Endothelial cell of umbilical vein (primary cell): ENCODE results near the gene RNF227. TPM values are rescaled to one million over a fixed set of nuclear protein-coding genes. Genes with fewer than 3 reads are reported as not detected.

Experiments used
- BruUV-seq: library from RNA; stranded (reverse); fragments of 400-500 nt; replicated peaks from 2 replicates; lab custom pipeline; 2021; lab: Mats Ljungman, UMichigan
- CTCF ChIA-PET: fragments of 300-600, 350-600 bp; sonication (Branson Sonifier 250); formaldehyde crosslinking; loops from one replicate; lab custom pipeline; 2021; ENCODE audit warnings: antibody characterized with exemption, inconsistent platforms; lab: Charles Lee
- POLR2A ChIA-PET: fragments of 300-600, 350-600 bp; sonication (Branson Sonifier 250); formaldehyde crosslinking; loops from one replicate; lab custom pipeline; 2021; ENCODE audit warnings: antibody characterized with exemption, inconsistent platforms; lab: Charles Lee
- DNase-seq: peaks from one replicate; pipeline ENCODE4 v3.0.0-alpha.2; 2011; ENCODE audit warnings: low read depth, low spot score
- FAIRE-seq: peaks from 2 replicates; lab custom pipeline; 2011; peaks lifted over from hg19 to GRCh38; lab: Jason Lieb, UNC
- H2AFZ ChIP-seq: 2 replicates; pipeline ENCODE4 v1.6.0; 2012; ENCODE audit warnings: low read depth, low read length, control low read depth, inconsistent platforms
- H3K27ac ChIP-seq: 2 replicates; pipeline ENCODE4 v1.5.1; 2011; ENCODE audit warnings: low read depth, mild to moderate bottlenecking, control low read depth, low read length, moderate library complexity; ENCODE audit not compliant: insufficient read depth
- H3K27me3 ChIP-seq, 2 experiments: 2 replicates each; pipeline versions ENCODE4 v1.6.0 to v1.6.1; 2011; ENCODE audit warnings: low read length in 2 of 2, mixed read lengths in 1 of 2; ENCODE audit not compliant: control insufficient read depth in 2 of 2, insufficient read depth in 2 of 2
- H3K36me3 ChIP-seq, 2 experiments: 2 replicates in 1 of 2; 3 replicates in 1 of 2; pipeline ENCODE4 v1.5.1; 2011; ENCODE audit warnings: low read length in 2 of 2, mild to moderate bottlenecking in 1 of 2, moderate library complexity in 1 of 2; ENCODE audit not compliant: control insufficient read depth in 2 of 2, insufficient read depth in 2 of 2; ENCODE audit errors: extremely low read depth in 1 of 2
- H3K4me1 ChIP-seq: 3 replicates; pipeline ENCODE4 v1.5.1; 2011; ENCODE audit warnings: mild to moderate bottlenecking, low read length; ENCODE audit not compliant: control insufficient read depth, insufficient read depth; ENCODE audit errors: extremely low read depth
- H3K4me2 ChIP-seq: 2 replicates; pipeline ENCODE4 v1.6.1; 2011; ENCODE audit warnings: low read length, control low read depth, mixed read lengths; ENCODE audit not compliant: insufficient read depth
- H3K4me3 ChIP-seq, 3 experiments: fragments of 200-600 bp in 1 of 3; sonication (generic), shearing (Covaris generic) in 1 of 3; replicated peaks in 1 of 3; 2 replicates each; pipeline ENCODE4 v1.5.1; 2011 to 2016; ENCODE audit warnings: control low read depth in 3 of 3, low read length in 3 of 3, mild to moderate bottlenecking in 2 of 3, inconsistent platforms in 1 of 3, low read depth in 1 of 3, moderate library complexity in 1 of 3; ENCODE audit not compliant: insufficient read depth in 1 of 3
- H3K79me2 ChIP-seq: 2 replicates; pipeline ENCODE4 v1.6.0; 2012; ENCODE audit warnings: low read length, inconsistent platforms; ENCODE audit not compliant: control insufficient read depth, insufficient read depth
- H3K9ac ChIP-seq: replicated peaks from 2 replicates; pipeline ENCODE3; 2011; ENCODE audit warnings: low read length, control low read depth; ENCODE audit not compliant: insufficient read depth; ENCODE audit errors: extremely low read depth
- H3K9me1 ChIP-seq: replicated peaks from 3 replicates; pipeline ENCODE4 v1.6.0; 2011; ENCODE audit warnings: mild to moderate bottlenecking, low read length; ENCODE audit not compliant: control insufficient read depth, insufficient read depth; ENCODE audit errors: extremely low read depth
- H3K9me3 ChIP-seq: replicated peaks from 2 replicates; pipeline ENCODE4 v1.5.1; 2012; ENCODE audit warnings: low read length, inconsistent platforms; ENCODE audit not compliant: control insufficient read depth, insufficient read depth
- H4K20me1 ChIP-seq: replicated peaks from 2 replicates; pipeline ENCODE3; 2011; ENCODE audit warnings: mild to moderate bottlenecking, low read length; ENCODE audit not compliant: control insufficient read depth, insufficient read depth; ENCODE audit errors: extremely low read depth
- CTCF ChIP-seq, 2 donors: IDR thresholded peaks; 1 replicate in 1 of 2; 2 replicates in 1 of 2; pipeline ENCODE4 v1.5.1; 2011; ENCODE audit warnings: low read length in 2 of 2, mild to moderate bottlenecking in 2 of 2, moderate library complexity in 2 of 2, control low read depth in 1 of 2, inconsistent platforms in 1 of 2, low read depth in 1 of 2; ENCODE audit not compliant: insufficient read depth in 1 of 2; ENCODE audit errors: extremely low read depth in 1 of 2
- EZH2 ChIP-seq: IDR thresholded peaks from 2 replicates; pipeline ENCODE4 v1.6.1; 2012; ENCODE audit warnings: borderline replicate concordance, low read depth, mild to moderate bottlenecking, moderate library complexity, low read length, inconsistent platforms; ENCODE audit not compliant: severe bottlenecking
- FOS ChIP-seq: IDR thresholded peaks from 2 replicates; pipeline ENCODE4 v1.6.1; 2011; ENCODE audit warnings: mild to moderate bottlenecking, low read length, moderate library complexity, borderline replicate concordance; ENCODE audit not compliant: insufficient read depth
- GATA2 ChIP-seq: IDR thresholded peaks from 2 replicates; pipeline ENCODE4 v1.7.0; 2011; ENCODE audit warnings: low read depth, mild to moderate bottlenecking, moderate library complexity, mixed read lengths, low read length; ENCODE audit not compliant: insufficient read length, insufficient read depth
- JUN ChIP-seq: IDR thresholded peaks from 2 replicates; pipeline ENCODE4 v1.6.1; 2011; ENCODE audit warnings: borderline replicate concordance, low read depth; ENCODE audit not compliant: insufficient read length, insufficient read depth
- MAX ChIP-seq: IDR thresholded peaks from 2 replicates; pipeline ENCODE4 v1.6.1; 2011; ENCODE audit not compliant: insufficient read depth, insufficient read length
- MYC ChIP-seq: IDR thresholded peaks from one replicate; pipeline ENCODE4 v1.6.1; 2011; ENCODE audit warnings: mild to moderate bottlenecking, low read depth, low read length
- POLR2A ChIP-seq: IDR thresholded peaks from 2 replicates; pipeline ENCODE4 v1.6.1; 2012; ENCODE audit warnings: low read depth, mild to moderate bottlenecking, control low read depth, low read length
- POLR2AphosphoS5 ChIP-seq: IDR thresholded peaks from 2 replicates; pipeline ENCODE4 v1.6.1; 2012; ENCODE audit warnings: low read depth, mild to moderate bottlenecking, control low read depth, low read length, moderate library complexity; ENCODE audit not compliant: insufficient read depth
- dilution Hi-C: fragments of 300-500 bp; cut with MboI; formaldehyde crosslinking; loops from one replicate; pipeline ENCODE4 v1.15.0; 2019; ENCODE audit warnings: low sequenced_read_pairs; ENCODE audit not compliant: extremely low pct_ligation_motif_present
- intact Hi-C: fragments of 100-400 bp; cut with micrococcal nuclease; formaldehyde crosslinking; loops from one replicate; pipeline ENCODE4 v1.10.0; 2022
- polyA plus RNA-seq, 4 experiments: library from polyadenylated mRNA; depleted of rRNA in 3 of 4; stranded (reverse) in 3 of 4; unstranded in 1 of 4; fragments of >200 nt; gene quantifications; 2 replicates each; pipeline versions ENCODE4 v1.2.1 to v1.2.3, GENCODE V29; 2011 to 2012; ENCODE audit warnings: missing spikeins in 1 of 4
- total RNA-seq: library from RNA; stranded (reverse); gene quantifications from 2 replicates; pipeline ENCODE4 v1.2.3, GENCODE V29; 2021

The RNF227 gene
- total and polyA plus RNA-seq, 2 donors (not counting 3 experiments of a cell fraction or from before 2014, with no cell fraction given), result 0.58 to 0.76 TPM

- Histone ChIP-seq H3K9me3 (no peaks in the 10 kb centered on the region), H3K27me3 (no peaks in the 10 kb centered on the region), H3K4me2 (no peak overlapping the region), H3K36me3 (peaks cover 31 to 41% of the 10 kb centered on the region in 2 experiments), H3K79me2 (no peaks in the 10 kb centered on the region), H3K27ac (no peak overlapping the region), H4K20me1 (no peaks in the 10 kb centered on the region), H3K9me1 (no peaks in the 10 kb centered on the region), H3K9ac (no peak overlapping the region), H3K4me3 (no peak overlapping the region), H2AFZ (no peak overlapping the region), H3K4me1 (no peaks in the 10 kb centered on the region)
- FAIRE-seq, result no peak
- DNase-seq, result no peak
- intact Hi-C loops, result no loop called here
- no TSS peak for BruUV-seq
- ChIA-PET POLR2A (interaction anchor here (0.6 kb wide), 1 partner anchor 25 kb away, joined by 7 read pairs; no protein-coding TSS in a partner anchor), CTCF (interaction anchor here (0.6 to 2.1 kb wide), 13 partner anchors 9 to 147 kb away, joined by 3 to 15 read pairs (median 5); partner anchors contain the start of gene RNF227)
- dilution Hi-C loops, result no loop called here
- TF ChIP-seq POLR2AphosphoS5, result no peak
- no peak for TF ChIP-seq POLR2A
- TF ChIP-seq JUN, result no peak
- no peak for TF ChIP-seq FOS
- no peak for TF ChIP-seq GATA2
- no peak for TF ChIP-seq CTCF (IDR thresholded peaks at IDR 0.05; ENCODE audit: extremely low read depth in 1 of 2, insufficient read depth in 1 of 2, low read depth in 1 of 2, low read length in 2 of 2)
- TF ChIP-seq MAX, result no peak
- TF ChIP-seq MYC, result no peak
- TF ChIP-seq EZH2, result no peak
Measured at GRCh38 chr17:7944326-7944725, 28.2 kb upstream of the RNF227 start.
